NCI-H2227 (cell line): ENCODE measurements around the gene SMIM45.

ENCODE experiments used
- DNase-seq: peaks from one replicate; lab custom pipeline; 2025; ENCODE audit not compliant: unreplicated experiment; lab: John Stamatoyannopoulos, UW

Gene SMIM45

DNA sequence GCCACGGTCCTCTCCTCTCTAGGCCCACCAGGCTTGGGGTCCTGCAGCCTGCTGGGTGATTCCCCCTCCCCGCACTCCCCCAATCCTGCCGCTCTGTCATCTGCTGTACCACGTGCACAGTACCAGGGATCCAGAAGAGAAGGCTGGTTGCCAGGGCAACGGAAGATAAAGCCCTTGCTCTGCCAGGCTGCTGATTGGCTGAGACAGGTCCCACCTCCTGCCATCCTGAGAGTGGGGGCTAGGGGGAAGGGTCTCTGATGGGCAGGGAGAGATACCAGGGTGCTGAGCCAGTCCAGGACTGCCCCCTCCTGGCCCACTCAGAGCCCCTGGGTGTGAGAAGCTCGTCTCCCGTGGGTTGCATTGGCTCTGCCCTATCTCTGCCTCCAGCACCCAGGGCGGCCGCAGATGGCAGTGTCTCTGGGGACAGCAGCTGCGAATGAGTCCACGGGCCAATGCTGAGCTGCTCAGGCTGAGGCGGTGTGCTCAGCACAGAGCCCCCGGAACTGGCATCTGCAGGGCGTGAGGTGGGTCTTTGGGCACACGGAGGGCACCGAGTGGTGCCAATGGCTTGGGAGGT is at the start of gene SMIM45:
Gene SMIM45 (plus strand): TSS at position 253 of the 577 bp plus-strand sequence.
- peak; percentile 91 for DNase-seq

DNA sequence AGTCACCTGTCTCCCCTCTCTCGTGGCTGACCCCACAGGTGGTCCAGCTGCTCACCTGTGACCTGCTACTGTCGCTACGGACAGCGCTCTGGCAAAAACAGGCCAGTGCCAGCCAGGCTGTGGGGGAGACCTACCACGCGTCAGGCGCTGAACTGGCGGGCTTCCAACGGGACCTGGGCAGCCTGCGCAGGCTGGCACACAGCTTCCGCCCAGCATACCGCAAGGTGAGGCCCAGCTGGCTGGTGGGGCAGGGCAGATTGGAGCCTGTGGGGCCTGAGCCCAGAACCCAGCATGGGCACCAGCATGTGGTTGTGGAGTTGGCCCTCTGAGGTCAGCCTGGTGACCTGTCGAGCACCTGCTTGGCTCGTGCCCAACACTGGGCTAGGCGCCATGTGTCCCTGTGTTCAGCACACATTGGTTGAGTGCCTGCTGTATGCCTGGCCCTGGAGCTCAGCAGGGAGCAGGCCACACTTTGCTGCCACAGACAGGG is 49.0 kb upstream of the SMIM45 start:
- DNase-seq, result no peak

DNA sequence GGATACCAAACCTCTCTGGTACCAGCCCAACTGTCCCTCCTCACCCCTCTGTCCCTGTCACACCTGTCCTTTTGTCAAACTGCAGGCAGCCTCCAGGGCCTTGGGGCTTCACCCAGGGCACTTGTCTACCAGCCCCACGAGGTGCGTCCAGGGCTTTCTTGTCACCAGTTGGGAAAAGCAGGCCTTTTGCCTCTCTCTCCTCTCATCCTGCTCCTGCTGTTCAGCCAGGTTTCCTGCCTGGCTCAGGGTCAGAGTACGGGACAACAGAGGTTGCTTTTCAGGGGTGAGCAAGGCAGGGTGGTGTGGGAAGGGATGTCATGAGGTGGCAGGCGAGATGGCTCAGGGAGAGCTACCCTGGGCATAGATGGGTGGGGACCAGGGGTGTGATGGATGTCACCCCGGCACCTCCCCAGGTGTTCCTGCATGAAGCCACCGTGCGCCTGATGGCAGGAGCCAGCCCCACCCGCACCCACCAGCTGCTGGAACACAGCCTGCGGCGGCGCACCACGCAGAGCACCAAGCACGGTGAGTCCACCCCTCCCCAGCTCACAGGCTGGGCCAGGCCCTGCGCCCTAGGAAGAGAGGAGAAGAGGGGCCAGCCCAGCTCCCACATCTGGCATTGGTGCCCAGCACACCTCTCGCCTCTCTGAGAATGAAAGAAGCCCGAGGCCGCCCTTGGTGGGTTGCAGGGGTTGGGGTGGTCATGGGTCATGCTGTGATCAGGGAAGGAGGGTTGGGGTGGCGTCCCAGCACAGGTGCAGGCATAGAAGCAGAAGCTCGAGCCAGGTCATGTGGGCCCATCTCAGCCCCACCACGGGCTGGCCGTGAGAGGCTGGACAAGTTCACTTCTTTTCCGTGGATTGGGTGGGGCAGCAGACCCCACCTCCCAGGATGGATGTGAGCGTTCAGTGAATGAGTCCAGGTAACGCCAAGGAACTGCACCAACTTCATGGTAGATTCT is 47.2 kb upstream of the SMIM45 start:
- DNase-seq, result no peak

DNA sequence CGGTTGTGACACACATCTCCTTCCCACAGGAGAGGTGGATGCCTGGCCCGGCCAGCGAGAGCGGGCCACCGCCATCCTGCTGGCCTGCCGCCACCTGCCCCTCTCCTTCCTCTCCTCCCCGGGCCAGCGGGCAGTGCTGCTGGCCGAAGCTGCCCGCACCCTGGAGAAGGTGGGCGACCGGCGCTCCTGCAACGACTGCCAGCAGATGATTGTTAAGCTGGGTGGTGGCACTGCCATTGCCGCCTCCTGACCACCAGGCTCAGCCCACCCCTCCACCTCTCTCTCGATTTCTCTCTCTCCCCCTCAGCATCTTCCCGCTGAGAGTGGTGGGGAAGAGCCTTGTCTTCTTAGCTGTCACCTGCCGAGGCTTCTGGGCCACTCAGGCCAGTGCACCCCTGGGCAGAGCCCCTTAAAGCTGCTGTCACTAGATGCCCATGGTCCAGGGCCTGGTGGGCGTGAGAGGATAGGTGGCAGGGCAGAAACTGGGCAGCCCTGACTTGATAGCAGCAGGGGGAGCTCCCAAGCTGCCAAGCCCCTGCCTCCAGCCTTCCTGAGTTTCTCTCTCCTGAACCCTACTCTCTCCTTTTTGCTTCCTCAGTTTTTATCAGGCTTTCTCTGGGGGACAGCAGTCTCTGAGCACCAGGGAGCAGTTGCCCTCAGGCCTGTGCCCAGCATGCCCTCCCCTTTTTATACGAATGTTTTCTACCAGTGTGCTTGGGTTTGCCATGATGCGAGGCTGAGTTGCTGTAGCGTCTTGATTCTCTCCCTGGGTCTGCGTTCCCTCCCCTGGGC is 46.3 kb upstream of the SMIM45 start:
- no peak for DNase-seq

DNA sequence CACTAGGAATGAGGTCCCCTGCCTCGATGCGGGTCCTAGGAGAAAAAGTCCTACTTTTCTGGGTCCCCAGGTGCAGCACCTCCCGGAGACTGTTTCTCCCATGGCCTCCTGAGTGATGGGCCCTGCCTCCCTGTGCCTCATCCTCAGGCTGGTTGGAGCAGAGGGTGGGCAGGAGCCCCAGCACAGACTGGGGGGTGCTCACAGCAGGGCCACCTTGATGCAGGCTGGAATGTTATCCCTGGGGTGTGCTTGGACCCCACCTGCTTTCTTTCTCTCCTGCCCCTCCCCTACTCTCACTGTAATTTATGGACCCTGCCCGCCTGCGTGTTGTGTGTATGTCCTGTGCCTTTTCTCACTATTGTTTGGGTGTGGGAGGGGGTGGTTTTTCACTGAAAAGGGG is 45.1 kb upstream of the SMIM45 start:
- no peak for DNase-seq

DNA sequence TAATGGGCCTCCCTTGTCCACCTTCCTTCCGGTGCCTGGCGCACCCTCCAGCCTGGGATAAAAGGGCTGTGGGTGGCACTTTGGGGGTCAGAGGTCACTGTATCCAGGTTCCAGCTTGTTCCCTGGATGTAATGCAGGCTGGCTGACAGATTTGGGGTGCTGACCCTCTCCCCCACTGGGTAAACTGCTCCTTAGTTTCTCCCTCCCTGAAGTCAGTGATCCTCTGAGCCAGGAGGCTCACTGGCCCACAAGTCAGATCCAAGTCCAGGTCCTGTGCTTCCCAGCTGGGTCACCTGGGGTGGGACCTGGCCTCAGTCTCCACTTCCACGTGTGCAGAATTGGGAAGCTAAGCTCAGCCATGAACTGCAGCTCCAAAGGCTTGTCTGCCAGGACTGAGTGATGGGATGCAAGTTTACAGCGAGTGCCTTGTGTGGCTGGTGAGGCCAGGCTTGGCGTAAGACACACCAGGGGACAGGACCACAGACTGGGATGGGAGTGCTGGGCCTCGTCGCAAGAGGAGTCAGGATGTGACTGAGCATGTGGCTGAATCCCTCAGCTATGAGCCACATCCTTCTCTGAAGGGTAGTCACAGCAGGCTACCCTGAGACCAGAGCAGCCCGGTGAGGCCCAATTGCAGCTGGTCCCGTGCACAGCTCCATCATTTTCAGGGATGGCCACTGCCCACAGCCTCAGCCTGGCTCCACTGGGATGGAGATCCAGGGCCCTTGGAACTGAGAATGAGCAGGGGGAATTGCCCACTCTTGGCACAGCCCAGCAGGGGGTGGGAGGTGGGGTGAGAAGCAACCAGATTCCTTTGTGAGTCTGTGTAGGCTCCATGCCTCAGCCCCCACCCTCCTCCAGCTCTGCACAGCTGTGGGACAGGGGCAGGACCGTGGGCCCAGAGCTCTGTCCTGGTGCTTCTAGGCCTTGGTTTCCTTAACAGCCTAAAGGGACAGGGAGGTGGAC is 44.2 kb upstream of the SMIM45 start:
- no peak for DNase-seq

DNA sequence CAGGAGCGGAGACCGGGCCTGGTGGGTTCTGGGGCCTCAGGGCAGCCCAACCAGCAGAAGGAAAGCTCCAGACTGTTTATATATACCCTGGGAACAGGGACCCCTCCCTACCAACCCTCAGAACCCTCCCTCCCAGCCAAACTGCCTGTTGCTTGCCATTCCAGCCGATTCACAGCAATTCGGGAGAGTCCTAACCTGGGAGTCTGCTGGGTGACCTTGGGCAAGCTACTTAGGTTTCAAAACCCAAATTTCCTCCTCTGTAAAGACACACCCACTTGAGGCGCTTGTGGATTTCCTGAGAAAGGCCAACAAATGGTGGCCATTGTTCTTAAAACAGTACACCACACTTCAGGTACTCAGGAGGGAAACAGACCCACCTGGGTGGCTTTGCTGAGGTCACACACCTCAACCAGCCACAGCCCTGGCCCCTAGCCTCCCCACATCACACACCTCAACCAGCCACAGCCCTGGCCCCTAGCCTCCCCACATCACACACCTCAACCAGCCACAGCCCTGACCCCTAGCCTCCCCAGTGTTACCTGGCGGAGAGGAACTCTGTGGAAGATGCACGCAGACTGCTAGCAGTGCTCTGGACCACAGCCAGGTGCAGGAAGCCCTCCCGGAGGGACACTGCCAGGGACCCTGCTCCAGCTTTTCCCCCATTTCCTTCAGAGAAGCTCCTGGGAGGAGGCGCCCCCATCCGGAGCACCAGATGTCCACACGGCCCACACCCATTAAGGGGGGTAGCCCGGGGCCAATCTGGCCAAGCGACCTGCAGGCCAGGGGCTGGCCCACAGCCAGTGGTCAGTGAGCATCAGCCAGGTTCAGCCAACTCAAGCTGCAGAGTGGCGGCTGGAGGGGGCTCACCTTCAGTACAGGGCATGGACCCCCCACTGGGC is 43.3 kb upstream of the SMIM45 start:
- DNase-seq, result no peak

DNA sequence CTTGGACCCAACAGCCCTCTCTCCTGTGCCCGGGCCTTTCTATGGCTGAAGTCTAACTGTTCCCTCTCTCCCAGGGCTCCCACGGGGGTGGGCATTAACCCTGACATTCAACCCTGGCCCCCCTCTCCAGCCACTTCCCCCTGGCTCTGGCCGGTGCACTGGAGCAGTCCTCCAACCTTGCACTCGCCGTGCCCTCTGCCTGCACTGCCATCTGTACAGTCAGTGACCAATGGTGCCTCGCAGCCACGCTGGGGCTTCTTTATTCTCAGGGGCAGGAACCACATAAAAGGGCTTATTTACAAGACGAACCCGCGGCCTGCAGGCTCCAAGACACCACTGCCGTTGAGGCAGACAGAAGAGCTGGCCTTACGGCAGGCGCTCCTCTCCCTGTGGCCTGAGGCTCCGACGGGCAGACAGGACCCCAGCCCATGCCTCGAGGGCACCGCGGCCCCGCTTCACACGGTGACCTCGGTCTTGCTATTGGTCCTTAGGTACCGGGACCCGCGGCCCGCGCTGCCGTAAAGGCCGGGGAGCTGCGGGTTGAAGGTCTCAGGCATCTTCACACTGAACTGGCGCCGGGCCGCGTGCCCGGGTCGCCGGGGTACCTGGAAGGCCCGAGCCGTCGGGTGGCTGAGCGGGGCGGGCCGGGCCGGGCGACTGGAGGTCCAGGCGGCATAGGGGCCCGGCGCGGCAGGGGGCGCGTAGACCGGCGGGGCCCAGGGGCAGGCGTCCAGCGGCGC is 42.5 kb upstream of the SMIM45 start:
- DNase-seq, result no peak

DNA sequence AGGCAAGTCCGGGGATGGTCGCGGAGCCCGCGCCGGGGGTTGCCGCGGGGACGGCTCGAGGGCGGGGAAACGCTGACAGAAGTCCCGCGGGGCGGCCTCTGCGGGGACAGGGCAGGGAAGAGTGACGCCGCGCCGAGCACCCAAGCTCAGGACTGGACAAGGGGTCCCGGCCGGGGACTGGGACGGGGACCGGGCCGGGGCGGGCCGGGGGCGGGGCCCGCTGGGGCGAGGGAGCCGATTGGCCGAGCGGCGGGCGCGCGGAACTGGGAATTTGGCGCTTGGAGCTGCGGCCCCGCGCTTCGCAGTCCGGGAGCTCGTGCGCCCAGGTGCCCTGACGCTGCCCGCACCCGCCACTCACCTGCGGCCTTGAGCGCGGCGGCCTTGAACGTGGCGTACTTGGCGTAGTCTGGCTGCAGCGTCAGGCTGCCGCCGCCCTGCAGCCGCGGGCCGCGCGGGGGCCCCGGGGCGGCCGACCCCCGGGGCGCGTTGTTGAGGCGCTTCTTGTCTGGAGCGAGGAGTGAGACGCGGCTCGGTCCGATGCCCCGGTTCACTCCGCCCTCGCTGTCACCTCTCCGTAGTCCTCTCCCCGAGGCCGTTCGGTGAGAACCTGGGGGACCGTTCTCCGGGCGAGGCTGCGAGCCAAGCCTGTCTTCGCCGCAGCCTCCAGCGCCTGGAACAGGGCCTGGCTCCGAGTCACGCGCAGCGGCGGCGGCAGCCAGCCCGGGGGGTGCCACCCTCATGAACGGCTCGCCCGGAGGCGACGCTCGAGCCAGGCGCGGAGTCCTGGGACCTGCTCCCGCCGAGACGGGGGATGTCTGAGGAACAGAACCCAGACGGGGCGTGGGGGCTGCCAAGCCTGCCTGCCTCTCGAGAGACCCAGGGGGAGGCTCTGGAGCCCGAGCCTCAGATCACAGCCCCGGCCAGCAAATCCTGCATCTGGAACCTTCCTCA is 41.6 kb upstream of the SMIM45 start:
- no peak for DNase-seq

DNA sequence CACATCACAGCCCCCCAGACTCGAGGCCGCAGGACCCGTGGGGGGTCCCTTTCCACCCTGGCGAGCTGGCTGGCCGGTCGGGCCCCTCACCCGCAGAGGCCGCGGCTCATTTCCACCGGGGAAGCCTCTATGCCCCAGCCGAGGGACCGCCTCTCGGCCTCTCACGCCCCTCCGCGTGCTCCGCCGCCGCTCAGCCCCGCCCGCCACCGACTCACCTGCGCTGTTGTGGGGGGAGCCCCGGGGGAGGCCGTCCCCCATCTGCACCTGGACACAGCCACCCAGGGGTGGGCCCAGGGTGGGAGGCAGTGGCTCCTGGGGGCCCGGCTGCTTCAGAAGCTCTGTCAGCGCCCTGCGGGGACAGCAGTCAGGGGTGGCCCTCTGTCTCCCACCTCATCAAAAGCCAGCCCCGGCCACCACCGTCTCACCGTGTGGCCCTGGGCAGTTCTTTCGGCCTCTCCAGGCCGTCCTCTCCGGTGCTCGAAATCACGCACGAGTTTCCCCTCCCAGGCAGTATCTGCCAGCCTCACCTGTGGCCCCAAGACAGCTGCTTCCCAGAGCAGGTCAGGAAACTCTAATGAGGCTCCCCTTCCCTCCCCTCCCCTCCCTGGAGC is 40.8 kb upstream of the SMIM45 start:
- no peak for DNase-seq

DNA sequence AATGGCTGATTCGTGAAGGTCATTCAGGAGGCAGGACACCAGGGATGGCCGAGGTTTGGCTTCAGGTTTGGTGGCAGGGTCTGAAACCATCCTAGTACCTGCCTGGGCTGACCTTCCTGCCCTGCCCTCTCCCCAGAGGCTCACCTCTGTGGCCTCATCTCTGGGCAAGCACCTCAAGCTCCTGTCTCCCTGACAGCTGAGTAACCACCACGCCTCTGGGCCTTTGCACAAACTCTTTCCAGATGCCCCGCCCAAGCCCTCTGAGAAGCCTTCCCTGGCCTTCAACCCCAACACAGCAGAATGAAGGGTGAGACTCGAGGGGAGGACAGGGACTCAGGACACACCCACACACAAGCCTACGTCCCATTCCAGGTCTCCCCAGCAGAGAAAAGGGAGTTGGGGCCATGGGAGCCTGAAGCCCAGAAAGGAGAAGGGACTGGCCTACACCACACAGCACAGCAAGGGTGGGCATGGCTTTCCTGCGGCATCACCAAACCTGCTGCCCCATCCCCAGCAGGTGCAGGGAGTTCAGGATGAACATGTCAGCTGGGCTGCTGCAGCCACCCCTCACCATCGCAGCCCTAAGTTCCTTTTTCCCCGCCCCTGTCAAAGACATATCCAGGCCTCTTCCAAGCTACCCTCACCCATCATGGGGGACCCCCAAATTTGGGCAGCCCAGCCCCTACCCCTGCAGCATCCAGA is 39.5 kb upstream of the SMIM45 start:
- no peak for DNase-seq

DNA sequence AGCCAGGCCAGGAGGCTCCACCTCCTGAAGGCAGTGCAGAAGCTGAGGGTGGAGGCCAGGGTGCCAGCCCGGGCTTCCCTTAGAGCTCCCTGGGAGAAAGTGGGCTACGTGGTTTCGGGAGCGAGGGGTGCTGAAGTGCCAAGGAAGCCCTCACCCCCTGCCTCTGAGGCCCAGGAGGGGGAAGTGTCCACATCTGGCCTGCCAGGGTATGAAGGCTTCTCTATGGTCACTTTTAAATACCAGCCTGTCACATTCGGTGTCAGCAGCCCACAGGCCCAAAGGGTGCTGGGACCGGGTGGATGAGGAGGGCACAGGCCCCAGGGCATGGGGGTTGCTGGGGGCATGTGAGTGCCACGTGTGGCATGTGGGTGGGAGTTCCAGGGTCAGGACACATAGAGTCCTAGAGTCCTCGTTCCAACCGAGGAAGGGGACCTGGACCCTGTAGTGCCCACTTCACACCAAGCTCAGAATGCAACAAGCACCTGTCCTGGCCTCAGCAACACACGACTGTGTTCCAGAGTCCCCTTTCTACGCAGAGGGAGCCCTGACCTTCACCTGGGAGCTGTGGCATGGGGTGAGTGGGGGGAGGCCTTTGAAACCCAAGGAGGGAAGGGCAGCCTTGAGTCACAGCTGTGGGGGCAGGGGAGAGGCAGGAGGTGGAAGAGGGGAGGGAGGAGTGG is 38.8 kb upstream of the SMIM45 start:
- no peak for DNase-seq

DNA sequence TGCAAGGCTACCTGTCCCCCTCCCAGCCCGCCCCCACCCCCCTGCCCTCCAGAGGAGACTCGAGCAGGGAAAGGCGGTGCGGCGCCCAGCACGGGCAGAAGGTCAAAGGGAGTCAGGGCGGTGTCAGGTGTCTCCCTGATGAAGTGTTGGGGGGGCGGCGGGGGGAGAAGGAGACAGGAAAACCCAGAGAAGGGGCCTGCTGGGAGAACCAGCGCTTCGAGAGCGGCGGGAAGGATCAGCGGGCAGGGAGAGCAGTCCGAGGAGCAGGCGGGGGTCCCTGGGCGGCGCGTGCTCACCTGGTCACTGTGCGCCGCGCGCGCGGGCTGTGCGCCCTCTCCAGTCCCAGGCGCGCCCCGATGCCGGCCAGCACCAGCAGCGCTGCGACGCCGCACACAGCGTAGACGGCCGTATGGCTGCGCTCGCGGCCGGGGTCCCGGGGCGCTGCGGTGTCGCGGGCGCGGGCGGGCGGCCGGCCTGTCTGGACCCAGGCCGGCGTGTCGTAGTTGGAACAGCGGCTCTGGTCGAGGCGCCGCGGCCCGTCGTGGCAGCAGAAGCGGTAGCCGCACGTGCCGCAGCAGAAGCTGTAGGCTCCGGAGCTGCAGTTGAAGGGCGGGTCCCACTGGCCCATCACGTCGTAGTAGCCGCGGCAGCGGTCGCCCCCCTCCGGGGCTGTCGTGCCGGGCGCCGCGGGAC is 38.0 kb upstream of the SMIM45 start:
- peak; percentile 21 for DNase-seq

DNA sequence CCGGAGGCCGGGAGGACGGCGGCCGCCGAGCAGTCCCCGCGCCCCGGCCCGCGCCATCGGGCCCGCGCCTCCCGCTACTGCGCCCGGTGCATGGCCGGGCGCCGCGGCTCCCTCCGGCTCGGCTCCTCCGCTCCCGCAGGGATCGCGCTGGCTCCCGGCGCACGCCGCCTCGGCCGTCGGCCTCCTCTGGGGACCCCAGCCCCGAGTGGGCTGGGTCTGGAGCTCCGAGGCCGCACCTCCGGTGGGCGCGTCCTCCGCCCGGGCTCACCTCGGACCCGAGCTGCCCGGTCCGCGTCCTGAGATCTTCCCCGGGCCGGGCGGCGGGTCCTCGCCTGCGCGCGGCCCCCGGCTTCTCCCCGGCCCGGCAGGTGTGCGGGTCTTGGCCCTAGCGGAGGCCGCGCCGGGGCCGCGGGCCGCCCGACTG is 37.3 kb upstream of the SMIM45 start:
- peak; percentile 56 for DNase-seq

DNA sequence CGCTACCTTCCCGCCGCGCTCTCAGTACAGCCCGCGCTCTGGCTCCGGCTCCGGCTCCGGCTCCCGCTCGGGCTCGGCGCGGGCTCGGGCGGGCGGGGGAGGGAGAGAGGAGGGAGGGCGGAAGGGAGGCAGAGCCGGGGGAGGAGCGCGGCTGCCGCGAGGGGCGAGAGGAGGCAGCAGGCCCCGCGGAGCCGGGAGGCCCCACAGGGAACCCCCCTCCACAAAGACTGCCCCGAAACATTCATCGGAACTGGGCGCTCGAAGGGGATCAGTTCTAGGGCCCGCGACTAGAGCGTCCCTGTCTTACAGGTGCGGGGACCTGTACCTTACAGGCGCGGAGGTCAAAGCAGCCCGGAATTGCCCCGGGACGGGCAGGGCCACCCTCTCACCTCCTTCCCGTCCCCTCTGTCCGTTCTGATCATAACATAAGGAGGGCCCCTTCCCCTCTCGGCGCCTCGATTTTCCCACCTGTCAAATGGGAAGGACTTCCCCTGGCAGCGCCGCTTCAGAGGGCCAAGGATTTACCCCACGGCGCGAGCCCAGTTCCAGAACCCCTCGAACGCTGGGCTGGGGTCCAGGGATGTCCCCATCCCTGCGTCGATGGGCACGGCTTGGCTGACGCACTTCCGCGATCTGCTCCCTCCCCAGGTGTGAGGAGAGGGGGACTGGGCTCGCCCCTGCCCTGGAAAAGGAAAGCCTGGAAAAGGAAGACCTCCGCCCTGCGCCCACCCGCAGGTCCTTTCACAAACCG is 36.7 kb upstream of the SMIM45 start, which contains the start of gene SHISA8:
Gene SHISA8 (minus strand): TSS at position 40 of the 751 bp plus-strand sequence. CDS start 407 bp downstream, outside the sequence.
- DNase-seq, result peak; percentile 69
